ENCODE data around the gene NKD2.

The NKD2 gene

DNA sequence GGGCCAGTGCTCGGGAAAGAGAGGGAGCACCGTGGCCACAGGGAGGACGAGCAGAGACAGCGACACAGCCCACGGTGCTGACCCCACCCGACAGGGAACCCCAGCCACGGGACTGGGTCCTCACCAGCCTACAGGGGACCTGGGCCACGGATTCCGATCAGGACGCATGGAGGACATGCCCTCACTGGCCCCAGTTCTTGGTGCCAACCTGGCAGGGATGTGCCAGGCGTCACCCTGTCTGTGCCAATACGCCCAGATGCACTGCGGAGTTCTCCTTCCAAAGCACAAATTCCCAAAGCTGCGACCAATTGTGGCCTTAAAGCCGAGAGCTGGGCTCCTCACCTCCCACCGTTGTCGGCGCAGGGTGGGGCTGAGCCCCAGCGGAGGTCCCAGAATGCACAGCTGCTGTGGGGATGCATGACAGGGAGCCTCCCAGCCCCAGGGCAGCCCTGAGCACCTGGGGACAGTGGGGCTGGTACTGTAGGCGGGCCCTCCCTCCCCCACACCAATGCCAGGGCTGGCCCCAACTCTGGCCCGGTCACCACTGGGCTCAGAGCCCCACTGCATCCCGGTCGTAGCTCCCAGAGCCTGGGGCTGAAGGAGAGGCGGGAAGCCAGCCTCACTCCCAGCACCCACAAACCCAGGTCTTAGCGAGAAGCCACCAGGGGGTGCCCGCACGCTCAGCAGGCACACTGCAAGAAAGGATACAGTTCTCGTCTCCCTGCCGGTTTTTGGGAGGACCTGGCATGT lies 44.2 kb downstream of the NKD2 start:
- H3K4me3 ChIP-seq (ENCODE audit: low read depth, low read length) = no peak overlapping the region
- TF ChIP-seq, protein P1, sequence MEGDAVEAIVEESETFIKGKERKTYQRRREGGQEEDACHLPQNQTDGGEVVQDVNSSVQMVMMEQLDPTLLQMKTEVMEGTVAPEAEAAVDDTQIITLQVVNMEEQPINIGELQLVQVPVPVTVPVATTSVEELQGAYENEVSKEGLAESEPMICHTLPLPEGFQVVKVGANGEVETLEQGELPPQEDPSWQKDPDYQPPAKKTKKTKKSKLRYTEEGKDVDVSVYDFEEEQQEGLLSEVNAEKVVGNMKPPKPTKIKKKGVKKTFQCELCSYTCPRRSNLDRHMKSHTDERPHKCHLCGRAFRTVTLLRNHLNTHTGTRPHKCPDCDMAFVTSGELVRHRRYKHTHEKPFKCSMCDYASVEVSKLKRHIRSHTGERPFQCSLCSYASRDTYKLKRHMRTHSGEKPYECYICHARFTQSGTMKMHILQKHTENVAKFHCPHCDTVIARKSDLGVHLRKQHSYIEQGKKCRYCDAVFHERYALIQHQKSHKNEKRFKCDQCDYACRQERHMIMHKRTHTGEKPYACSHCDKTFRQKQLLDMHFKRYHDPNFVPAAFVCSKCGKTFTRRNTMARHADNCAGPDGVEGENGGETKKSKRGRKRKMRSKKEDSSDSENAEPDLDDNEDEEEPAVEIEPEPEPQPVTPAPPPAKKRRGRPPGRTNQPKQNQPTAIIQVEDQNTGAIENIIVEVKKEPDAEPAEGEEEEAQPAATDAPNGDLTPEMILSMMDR (IDR thresholded peaks at IDR 0.05; ENCODE audit: low read depth, low read length) = no peak

DNA sequence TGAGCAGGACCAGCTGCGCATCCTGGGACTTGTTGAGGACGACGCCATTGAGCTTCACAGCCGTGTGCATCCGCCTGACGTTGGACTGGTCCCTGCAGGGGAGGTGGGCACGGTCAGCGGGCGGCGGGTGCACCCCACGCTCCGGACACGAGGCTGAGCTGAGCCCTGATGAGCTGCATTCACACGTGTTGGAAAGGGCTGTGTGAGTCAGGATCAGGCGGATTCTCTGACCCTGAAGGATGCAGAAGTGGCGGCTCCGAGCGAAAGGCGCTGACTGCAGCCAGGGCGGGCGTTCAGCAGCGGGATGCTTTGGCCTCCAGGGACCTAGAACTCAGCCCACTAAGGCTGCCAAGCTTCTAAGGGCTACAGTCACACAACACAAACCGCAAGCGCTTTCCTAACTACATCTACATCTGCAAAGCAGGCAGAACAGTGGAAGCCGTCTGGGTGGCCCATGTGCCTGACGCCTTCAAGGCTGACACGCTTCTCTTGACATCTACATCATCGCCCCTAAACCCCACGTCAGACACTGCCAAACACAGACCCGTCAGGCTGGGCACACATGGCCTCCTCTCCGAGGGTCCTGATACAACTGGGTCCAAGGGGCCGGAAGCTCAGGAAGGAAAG lies 44.9 kb downstream of the NKD2 start:
- H3K4me3 ChIP-seq (ENCODE audit: low read depth, low read length) = no peak overlapping the region
- TF ChIP-seq, protein P1 (IDR thresholded peaks at IDR 0.05; ENCODE audit: low read depth, low read length) = no peak

DNA sequence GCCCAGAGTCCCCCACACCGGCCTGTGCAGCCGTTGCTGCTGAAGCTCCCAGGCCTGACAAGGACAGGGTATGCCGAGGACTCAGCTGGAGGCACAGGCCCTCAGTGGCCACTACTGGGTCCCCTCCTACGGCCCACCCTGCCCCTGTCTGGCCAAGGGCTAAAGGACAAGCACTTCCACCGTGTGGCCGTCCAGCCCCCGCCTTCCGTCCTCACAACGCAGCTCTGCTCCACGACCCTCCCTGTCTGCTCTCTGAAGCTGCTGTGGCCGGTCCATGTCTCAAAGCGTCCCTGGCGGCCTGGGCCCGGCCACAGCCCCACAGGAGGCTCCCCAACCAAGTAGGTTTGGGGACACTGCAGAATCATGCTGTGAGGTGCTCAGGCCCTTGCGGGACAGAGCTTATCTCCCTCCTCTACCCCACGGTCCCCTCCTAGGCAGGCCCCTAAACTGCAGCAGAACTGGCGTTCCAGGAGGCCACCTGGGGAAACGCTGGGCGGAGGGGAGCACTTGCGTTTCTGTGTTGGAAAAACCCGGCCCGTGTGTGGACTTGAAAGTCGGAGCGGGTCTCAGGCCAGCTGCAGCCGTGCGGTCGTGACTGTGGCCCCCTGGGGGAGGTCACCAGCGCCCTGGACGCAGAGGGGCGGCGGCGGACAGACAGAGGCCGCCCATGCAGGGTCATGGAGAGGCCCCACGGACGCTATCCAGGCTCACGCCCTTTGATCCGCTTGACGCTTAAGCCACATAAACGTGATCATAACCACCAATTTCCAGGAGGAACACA lies 45.6 kb downstream of the NKD2 start:
- TF ChIP-seq, protein P1 (IDR thresholded peaks at IDR 0.05; ENCODE audit: low read depth, low read length) = no peak
- H3K4me3 ChIP-seq (ENCODE audit: low read depth, low read length) = no peak overlapping the region

DNA sequence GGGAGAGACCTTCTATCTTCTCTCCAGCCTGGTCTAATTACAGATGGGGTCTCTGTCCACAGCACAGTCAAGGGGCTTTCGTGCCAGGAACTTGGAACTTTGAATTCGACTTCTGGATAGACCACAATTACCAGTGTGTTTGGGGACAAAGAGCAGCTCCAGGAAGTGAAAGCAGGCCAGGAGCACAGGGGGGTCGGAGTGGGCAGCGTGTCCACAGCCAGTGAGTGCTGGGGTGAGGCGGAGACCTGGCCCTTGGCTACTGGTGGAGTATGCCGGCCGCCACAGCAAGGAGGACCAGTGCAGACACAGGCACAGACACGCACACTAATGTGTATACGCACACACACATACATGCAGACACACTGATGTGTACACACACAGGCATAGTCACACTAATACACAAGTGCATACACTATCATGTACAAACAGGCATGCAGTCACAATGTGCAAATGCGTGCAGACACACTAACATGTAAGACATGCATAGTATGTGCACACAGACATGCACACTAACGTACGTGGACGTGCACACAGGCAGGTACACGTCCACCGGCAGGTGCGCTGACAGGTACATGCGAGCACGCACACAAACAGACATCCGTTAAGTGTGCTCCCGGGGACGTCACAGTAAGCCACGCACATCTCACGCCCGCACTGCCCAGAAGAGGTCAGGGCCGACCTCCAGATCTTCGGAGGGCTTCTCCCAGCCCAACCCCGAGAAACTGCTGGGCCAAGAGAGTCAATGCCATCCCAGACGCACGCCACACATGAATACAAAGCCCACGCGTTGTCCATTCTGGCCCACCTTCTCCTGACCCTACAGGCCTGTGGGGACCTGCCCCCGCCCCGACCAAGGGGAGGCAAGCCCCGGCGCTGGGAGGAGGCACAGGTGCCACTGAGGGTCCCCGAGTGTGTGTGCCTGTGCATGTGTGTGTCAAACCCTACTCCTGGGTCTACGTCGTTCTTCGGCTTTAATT lies 46.5 kb downstream of the NKD2 start:
- H3K4me3 ChIP-seq (ENCODE audit: low read depth, low read length) = no peak overlapping the region
- TF ChIP-seq, protein P1 (IDR thresholded peaks at IDR 0.05; ENCODE audit: low read depth, low read length) = no peak

DNA sequence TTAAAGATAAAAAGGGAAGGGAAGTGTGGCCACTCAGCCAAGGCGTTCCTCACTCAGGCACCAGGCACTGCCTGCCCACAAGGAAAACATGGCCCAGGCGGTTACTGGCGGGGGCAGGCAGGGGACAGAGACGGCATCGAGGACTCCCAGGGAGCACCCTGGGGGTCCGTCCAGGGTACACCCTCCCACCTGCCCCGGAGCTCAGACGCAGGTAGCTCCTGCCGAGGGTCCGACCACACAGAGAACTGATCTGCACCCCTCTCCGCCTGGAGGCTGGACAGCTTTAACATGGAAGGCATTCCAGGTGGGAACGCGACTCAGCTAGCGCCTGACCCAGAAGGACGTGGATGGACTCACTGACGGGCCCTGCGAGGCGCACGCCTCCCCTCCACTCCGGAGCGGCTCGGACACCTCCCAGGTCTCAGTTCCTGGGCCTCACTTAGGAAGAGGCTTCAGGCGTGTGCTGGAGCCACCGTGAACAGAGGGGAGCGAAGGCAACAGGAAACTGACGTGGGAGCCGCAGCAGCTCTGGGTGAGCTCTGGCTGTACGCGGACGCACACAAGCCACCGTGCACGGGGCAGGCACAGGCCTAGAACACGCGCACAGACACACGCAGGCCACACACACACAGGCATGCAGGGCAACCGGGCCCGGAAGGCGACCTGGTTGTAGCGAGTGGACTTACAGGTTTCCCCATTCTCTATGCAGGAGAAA lies 47.5 kb downstream of the NKD2 start:
- TF ChIP-seq, protein P1 (IDR thresholded peaks at IDR 0.05; ENCODE audit: low read depth, low read length) = no peak
- no peak overlapping the region for H3K4me3 ChIP-seq (ENCODE audit: low read depth, low read length)
